ENCODE results near the gene FAM117A. TPM values are rescaled to one million over a fixed set of nuclear protein-coding genes. Genes with fewer than 3 reads are reported as not detected.

FAM117A gene
- total and polyA plus RNA-seq, 10 of the 15 experiments (the other 5 are each of a cell fraction or from before 2014, with no cell fraction given): 2.1 to 29.6 (median 20.0) TPM

- TF ChIP-seq STAT3 (IDR thresholded peaks at IDR 0.05; ENCODE audit: low read depth, low read length) (no peak), PAX8 (IDR thresholded peaks at IDR 0.05) (no peak)
These were observed 72.8 kb downstream of the FAM117A start (continued) for GRCh38 chr17:49691086-49691676.

- ChIA-PET CTCF (interaction anchor here (0.6 to 21.7 kb wide), 4 partner anchors 9 to 307 kb away, joined by 3 to 483 read pairs (median 4); partner anchors contain the start of gene NXPH3), POLR2A (no interaction called here), RAD21 (ENCODE audit: unreplicated experiment) (no interaction called here), SMC1A (ENCODE audit: uncharacterized antibody, unreplicated experiment) (interaction anchor here (1.3 to 1.7 kb wide), 2 partner anchors 10 to 132 kb away, joined by 3 to 4 read pairs; no protein-coding TSS in a partner anchor)
- H3K27me3 ChIP-seq (replicated peaks in 1 of 2; ENCODE audit: control insufficient read depth in 2 of 2, insufficient read depth in 2 of 2, low read length in 1 of 2): no peaks in the 10 kb centered on the region
- H3K4me2 ChIP-seq (ENCODE audit: control insufficient read depth, insufficient read depth): no peak overlapping the region
- no peak overlapping the region for H2AFZ ChIP-seq (ENCODE audit: control insufficient read depth, low read depth, low read length)
- no peak overlapping the region for H3K27ac ChIP-seq (ENCODE audit: control insufficient read depth, insufficient read depth)
- 50% methylated on average over 2 of the region's 2 CpGs for WGBS (ENCODE audit: insufficient coverage, insufficient replicate concordance, low lambda C conversion rate, missing lambda C conversion rate)
- H3K36me3 ChIP-seq (ENCODE audit: control insufficient read depth in 2 of 2, insufficient read depth in 2 of 2, low read length in 1 of 2): no peaks in the 10 kb centered on the region
- DNase-seq (ENCODE audit: low read depth, low spot score) (no peak), FAIRE-seq (no peak), ATAC-seq (no peak)
- no TSS peak for BruUV-seq (replicated peaks)
- no peaks in the 10 kb centered on the region for H3K9me3 ChIP-seq (replicated peaks; ENCODE audit: control insufficient read depth, insufficient read depth, low read length)
- H3K4me1 ChIP-seq (ENCODE audit: control insufficient read depth, insufficient read depth, low read length): peaks cover 3% of the 10 kb centered on the region
- H3K79me2 ChIP-seq (ENCODE audit: control insufficient read depth, insufficient read depth, low read length): no peaks in the 10 kb centered on the region
- no peak overlapping the region for H3K9ac ChIP-seq (ENCODE audit: control insufficient read depth, insufficient read depth, low read length)
- in situ Hi-C loops (cut with MboI) (no loop called here), intact Hi-C loops (cut with micrococcal nuclease; ENCODE audit: unreplicated experiment) (loop anchor here (10.0 kb wide), 1 partner anchor 75 kb away; no protein-coding TSS in a partner anchor)
- no peak overlapping the region for H3K4me3 ChIP-seq
- TF ChIP-seq BHLHE40 (IDR thresholded peaks at IDR 0.05; ENCODE audit: borderline replicate concordance in 1 of 2, low read depth in 2 of 2, low read length in 1 of 2) (no peak), STAT3 (IDR thresholded peaks at IDR 0.05; ENCODE audit: low read depth, low read length) (no peak), JUND (IDR thresholded peaks at IDR 0.05; ENCODE audit: low read depth, low read length) (no peak), POLR2A (IDR thresholded peaks at IDR 0.05; ENCODE audit: low read depth, low read length) (no peak), MTA2 (IDR thresholded peaks at IDR 0.05; ENCODE audit: low read depth) (no peak), BCL11A (IDR thresholded peaks at IDR 0.05; ENCODE audit: low read depth, low read length) (no peak), GATAD2B (conservative IDR thresholded peaks at IDR 0.05; ENCODE audit: low read depth) (no peak), ZNF384 (IDR thresholded peaks at IDR 0.05; ENCODE audit: borderline replicate concordance, low read depth, low read length) (no peak), CREM (IDR thresholded peaks at IDR 0.05; ENCODE audit: low read depth) (no peak), RAD21 (IDR thresholded peaks at IDR 0.05; ENCODE audit: insufficient read depth, low read depth, low read length) (no peak), SMC3 (IDR thresholded peaks at IDR 0.05; ENCODE audit: borderline replicate concordance, low read length) (no peak), POLR2AphosphoS2 (IDR thresholded peaks at IDR 0.05; ENCODE audit: low read depth, low read length) (no peak)
- TF ChIP-seq, protein P1, sequence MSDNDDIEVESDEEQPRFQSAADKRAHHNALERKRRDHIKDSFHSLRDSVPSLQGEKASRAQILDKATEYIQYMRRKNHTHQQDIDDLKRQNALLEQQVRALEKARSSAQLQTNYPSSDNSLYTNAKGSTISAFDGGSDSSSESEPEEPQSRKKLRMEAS (IDR thresholded peaks at IDR 0.05; ENCODE audit: low read depth, low read length): no peak
- TF ChIP-seq, protein P2, sequence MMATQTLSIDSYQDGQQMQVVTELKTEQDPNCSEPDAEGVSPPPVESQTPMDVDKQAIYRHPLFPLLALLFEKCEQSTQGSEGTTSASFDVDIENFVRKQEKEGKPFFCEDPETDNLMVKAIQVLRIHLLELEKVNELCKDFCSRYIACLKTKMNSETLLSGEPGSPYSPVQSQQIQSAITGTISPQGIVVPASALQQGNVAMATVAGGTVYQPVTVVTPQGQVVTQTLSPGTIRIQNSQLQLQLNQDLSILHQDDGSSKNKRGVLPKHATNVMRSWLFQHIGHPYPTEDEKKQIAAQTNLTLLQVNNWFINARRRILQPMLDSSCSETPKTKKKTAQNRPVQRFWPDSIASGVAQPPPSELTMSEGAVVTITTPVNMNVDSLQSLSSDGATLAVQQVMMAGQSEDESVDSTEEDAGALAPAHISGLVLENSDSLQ (IDR thresholded peaks at IDR 0.05): no peak
- H4K20me1 ChIP-seq (ENCODE audit: control insufficient read depth, insufficient read depth): no peaks in the 10 kb centered on the region
These were observed 73.7 kb downstream of the FAM117A start for GRCh38 chr17:49690256-49690655.

Data from GM12878 (cell line).